GM21825 (cell line): Measurements from ENCODE around the gene RPS6KC1.
"Not testable (repeated sequence)": the region's sequence is repeated elsewhere in the genome, so short reads cannot be mapped to it uniquely, and the experiment has no call there.

Experiments
- ATAC-seq: cut with Tn5 transposase; IDR thresholded peaks from one replicate; pipeline ENCODE4 v1.9.1; 2021; ENCODE audit warnings: mild to moderate bottlenecking, moderate library complexity; ENCODE audit not compliant: unreplicated experiment

RPS6KC1 gene

DNA sequence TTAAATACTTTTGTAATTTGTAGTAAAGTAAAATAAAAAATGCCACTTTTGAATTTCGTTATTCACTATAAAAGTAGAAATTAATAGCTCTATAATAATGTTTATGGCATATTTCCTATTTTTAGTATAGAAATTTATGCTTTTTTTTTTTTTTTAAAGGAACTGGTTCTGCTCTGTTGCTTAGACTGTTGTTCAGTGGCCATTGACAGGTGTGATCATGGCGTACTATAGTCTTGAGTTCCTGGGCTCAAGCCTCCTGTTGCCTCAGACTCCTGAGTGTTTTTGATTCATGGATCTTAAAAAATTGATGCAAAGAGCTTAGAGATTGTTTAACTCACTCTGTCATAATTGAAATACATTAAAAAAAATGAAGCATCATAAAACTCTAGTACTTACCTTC, 53.6 kb downstream of the RPS6KC1 start:
- no peak for ATAC-seq

DNA sequence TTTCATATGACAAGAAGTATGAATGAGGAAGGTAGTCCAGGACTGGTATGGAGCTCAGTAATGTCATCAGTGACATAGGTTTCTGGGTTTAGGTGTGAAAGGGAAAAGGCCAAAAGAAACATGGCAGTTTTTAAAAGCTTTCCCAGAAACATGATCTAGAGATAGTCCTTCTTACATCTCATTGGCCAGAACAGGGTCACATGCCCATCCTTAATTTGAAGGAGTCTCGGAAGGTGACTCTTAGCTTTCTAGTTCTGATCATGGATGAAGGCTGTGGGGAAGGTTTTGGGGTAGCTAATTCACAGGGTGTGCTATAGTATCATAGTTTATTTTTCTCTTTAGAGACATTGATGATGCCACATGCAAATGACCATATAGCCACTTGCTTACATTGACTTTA, 55.3 kb downstream of the RPS6KC1 start:
- no peak for ATAC-seq

- no peak for ATAC-seq
These were observed 56.6 kb downstream of the RPS6KC1 start for GRCh38 chr1:213107613-213108012.

GRCh38 chr1:213110349-213111300, 59.6 kb downstream of the RPS6KC1 start:
- ATAC-seq, result peak; percentile 91

- ATAC-seq, result no peak
These were observed 60.5 kb downstream of the RPS6KC1 start for GRCh38 chr1:213111502-213111901.

DNA sequence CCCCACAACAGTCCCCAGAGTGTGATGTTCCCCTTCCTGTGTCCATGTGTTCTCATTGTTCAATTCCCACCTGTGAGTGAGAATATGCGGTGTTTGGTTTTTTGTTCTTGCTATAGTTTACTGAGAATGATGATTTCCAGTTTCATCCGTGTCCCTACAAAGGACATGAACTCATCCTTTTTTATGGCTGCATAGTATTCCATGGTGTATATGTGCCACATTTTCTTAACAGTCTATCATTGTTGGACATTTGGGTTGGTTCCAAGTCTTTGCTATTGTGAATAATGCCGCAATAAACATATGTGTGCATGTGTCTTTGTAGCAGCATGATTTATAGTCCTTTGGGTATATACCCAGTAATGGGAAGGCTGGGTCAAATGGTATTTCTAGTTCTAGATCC, 61.7 kb downstream of the RPS6KC1 start:
- ATAC-seq, result not testable (repeated sequence)

DNA sequence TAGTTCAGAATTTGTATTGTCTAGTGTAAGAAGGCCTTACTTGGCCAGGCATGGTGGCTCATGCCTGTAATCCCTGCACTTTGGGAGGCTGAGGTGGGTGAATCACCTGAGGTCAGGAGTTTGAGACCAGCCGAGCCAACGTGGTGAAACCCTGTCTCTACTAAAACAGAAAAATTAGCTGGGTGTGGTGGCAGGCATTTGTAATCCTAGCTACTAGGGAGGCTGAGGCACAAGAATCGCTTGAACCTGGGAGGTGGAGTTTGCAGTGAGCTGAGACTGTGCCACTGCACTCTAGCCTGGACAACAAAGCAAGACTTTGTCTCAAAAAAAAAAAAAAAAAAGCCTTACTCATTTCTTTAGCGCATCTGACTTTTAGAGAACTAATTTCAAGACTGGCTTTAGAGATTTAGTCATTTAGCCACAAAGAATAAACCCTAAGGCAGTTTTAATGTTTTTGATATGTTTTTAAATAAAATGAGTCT, 66.7 kb downstream of the RPS6KC1 start:
- not testable (repeated sequence) for ATAC-seq

DNA sequence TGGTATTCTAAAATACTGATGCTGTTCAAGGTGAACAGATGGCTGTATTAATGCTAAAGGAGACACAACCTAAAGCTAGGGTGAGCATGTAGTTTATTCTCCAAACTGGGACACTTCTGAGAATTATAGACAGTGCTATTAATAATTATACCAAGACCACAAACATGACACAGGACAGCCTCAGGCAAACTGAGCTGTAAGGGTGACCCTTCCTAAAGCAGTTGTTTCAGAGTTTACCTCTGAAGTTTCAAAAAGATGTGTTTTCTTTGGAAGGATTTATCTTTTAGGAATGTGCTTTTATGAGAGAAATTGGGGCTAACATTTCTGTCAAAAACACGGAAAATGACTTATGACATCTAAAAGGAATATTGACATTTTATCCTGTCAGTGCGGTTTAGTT, 68.8 kb downstream of the RPS6KC1 start:
- no peak for ATAC-seq

DNA sequence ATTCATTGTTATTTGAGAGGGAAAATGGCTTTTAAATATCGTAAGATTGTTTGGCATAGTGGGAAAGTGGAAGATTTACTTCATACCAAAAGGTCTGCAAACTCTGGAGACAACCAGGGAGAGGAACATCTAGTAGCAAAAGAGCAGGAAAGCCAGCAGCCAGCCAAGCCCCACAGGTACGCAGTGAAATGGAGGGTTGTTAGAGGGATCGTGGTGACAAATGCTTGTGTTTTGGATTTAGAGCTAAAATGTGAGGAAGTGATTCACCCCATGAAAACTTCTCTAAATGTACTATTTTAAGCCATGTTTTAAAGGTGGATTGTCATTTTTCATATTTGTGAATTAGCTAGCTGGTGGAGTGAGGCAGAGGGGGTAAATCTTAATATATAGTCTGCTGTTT, 69.3 kb downstream of the RPS6KC1 start:
- ATAC-seq, result no peak

GRCh38 chr1:213120961-213121360, 69.9 kb downstream of the RPS6KC1 start:
- ATAC-seq, result no peak

DNA sequence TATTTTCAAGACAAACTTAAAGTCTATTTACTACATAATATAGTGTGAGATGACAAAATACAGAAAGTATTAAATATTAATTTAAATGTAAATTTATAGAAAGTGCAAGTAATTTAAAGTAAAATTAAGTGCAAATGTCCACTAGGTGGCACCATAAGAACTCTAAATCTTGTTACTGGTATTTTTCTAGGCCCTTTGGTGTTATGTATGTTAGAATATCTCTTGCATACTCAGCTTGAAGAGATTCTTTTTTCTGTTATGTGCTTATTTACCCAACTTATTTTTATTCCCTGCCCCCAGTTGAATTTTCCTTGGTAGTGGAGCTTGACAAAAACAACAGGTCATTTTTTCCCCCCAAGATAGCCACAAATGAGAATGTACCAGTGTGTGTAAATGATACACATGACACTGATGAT, 71.5 kb downstream of the RPS6KC1 start:
- ATAC-seq, result no peak

DNA sequence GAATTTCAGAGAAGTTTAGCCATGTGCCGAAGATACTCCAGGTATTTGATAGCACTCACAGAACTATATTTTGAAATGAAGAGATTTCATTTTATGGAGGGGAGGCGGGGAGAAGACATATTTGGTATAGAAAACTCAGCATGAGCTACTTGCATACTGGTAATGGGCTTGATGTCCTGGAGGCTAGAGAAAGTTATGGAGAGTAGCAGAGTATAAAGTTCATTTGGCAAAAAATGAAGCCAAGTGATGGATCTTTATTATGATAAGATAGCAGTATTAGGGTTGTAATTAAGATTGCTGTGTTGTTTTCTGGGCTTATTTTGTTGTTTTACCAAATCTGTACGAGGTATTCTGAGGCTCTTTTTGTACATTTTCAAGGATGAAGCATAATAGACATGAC, 72.0 kb downstream of the RPS6KC1 start:
- no peak for ATAC-seq

DNA sequence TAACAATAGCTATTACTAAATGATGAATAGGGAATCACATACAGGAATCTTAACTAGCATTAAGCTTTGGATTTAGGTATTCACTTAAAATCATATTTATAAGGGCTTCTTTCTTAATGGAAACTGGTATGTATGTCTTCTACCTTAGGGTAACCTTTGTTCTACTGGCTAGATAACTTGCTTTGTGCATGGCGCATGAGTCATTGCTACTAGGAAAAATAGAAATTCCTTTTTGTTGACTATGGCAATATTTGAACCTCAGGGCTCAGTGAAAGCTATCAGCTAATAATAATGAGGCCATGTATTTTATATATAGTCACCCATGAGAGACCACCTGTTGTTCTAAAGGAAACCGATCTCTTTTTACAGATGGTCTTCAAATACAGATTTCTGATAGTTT, 72.5 kb downstream of the RPS6KC1 start:
- ATAC-seq, result no peak

DNA sequence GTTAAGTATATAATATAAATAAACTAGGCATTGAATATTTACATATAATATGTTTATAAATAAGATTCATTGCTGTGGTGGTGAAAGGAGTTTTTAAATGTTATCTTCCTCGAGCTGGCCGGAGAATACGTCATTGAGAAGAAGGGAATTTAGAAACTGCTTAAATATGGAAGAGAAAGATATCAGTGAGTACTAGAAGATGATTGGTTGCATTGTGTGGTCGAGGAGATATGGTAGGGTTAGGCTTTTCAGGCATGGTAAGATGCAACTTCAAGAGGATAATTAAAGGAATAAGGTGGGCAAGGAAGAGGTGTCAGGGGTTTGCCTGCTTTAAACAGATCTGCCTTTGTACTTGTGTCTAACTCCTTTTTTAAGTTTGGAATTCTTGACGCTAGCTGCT, 73.5 kb downstream of the RPS6KC1 start:
- no peak for ATAC-seq

GRCh38 chr1:213125643-213126042, 74.6 kb downstream of the RPS6KC1 start:
- ATAC-seq, result no peak

DNA sequence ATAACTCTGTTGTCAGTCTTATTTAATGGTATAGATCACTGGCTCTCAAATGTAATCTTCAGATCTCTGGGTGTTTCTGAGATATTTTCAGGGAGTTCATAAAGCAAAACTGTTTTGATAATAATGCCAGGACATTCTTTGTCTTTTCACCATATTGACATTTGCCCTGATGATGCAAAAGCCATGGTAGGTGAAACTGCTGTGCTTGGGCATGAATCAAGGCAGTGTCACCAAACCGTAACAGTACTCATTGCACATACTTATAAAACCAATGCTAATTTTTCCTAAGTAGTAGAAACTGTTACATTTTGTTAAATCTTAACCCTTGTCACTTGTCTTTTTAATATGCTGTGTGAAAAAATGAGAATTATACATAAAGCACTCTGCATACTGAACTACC, 76.0 kb downstream of the RPS6KC1 start:
- ATAC-seq, result no peak

DNA sequence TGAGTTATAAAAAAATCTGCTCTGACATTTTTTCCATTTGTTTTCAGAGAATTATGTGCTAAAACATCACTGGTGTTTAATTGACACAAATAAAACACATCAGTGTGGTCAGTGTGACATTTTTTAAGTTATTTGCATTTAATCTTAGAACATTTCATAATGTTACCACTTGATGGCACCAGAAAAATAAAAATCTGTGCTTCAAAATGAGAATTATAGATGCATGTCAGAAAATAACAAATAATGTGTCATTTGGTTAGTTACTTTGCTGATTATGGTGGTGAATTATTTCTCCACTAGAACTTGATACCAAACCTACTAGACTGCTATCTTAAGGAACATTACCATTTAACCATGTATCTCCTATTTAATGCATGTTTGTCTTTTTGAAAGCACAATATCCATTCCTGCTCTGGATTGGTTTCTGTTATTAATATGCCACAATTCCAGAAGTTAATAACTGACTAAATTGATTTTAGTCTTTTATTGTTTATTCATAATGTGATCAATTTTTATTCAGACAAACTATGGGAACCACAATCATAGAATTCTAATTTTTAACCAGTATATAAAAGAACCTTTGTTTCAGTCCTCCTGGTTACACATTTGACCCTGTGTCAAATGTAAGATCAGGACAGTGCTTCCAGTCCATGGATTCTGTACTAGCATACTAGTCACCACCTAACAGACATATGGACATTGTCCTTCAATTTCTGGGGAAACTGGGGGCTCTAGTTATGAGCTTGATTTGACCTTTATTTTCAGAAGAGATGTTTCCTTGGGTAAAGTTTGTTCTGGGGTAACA, 81.0 kb downstream of the RPS6KC1 start:
- ATAC-seq, result no peak

GRCh38 chr1:213135572-213135971, 84.5 kb downstream of the RPS6KC1 start:
- no peak for ATAC-seq

DNA sequence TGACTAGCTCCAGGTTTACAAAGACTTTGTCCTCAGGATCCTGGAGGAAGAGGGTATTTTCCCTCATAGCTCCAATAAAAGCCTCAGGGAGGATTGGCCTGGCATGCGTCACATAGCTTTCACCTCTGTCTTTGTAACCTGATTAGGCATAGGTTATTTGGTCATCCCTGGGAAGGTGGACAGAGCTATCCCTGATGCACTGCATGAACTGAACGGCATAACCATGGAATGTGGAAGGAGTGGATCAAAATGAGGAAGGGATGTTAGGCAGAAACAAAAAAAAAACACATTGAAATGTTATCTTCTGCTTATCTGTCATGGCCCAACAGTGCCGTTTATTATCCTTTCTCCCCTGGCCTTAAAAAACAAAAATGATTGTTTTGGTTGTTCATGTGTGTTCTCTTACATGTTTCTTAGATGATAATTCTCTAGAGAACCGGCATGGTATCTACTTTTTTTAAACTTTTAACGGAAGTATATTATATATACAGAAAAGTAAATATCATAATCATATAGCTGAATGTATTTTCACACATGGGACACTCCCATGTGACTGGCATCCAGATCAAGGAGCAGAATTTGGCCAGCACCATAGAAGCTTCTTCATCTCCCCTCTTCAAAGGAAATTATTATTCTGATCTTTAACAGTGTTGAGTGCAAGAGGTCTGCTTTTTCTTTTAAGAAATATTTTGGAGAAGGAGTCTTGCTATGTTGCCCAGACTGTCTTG, 85.3 kb downstream of the RPS6KC1 start:
- no peak for ATAC-seq

DNA sequence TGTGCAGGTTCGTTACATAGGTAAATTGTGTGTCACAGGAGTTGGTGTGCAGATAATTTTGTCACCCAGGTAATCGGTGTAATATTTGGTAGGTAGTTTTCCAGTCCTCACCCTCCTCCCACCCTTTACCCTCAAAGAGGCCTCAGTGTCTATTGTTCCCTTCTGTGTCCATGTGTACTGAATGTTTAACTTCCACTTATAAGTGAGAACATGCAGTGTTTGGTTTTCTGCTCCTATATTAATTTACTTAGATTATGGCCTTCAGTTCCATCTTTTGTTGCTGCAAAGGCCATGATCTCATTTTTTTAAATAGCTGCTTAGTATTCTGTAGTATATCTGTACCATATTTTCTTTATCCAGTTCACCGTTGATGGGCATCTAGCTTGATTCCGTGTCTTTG, 87.3 kb downstream of the RPS6KC1 start:
- ATAC-seq, result no peak

- no peak for ATAC-seq
These were observed 87.9 kb downstream of the RPS6KC1 start for GRCh38 chr1:213138892-213139291.
